ENCODE results near the gene MCF2.

MCF2 gene

GRCh38 chrX:139543920-139544319, 164.0 kb downstream of the MCF2 start:
- no peak for DNase-seq (ENCODE audit: low spot score)
- TF ChIP-seq CTCF (conservative IDR thresholded peaks at IDR 0.05; ENCODE audit: low read depth) = no peak
- ChIA-PET CTCF (no interaction called here), POLR2A (ENCODE audit: low non-redundant PET) (no interaction called here)
- no peak overlapping the region for H3K27ac ChIP-seq

GRCh38 chrX:139542652-139543051, 165.3 kb downstream of the MCF2 start:
- CTCF ChIA-PET = no interaction called here

GRCh38 chrX:139538907-139539790, 168.8 kb downstream of the MCF2 start:
- TF ChIP-seq CTCF (conservative IDR thresholded peaks at IDR 0.05; ENCODE audit: low read depth) = no peak
- POLR2A ChIA-PET (ENCODE audit: low non-redundant PET) = no interaction called here
- CTCF ChIA-PET = no interaction called here
- no peak for DNase-seq (ENCODE audit: low spot score)
- H3K27ac ChIP-seq = no peak overlapping the region

More at GRCh38 chrX:139542652-139543051, 165.3 kb downstream of the MCF2 start:
- no peak overlapping the region for H3K27ac ChIP-seq
- DNase-seq (ENCODE audit: low spot score) = no peak
- no peak for TF ChIP-seq CTCF (conservative IDR thresholded peaks at IDR 0.05; ENCODE audit: low read depth)
- POLR2A ChIA-PET (ENCODE audit: low non-redundant PET) = no interaction called here

GRCh38 chrX:139533444-139533843, 174.5 kb downstream of the MCF2 start:
- ChIA-PET POLR2A (ENCODE audit: low non-redundant PET) (no interaction called here), CTCF (no interaction called here)
- no peak for DNase-seq (ENCODE audit: low spot score)
- no peak overlapping the region for H3K27ac ChIP-seq
- TF ChIP-seq CTCF (conservative IDR thresholded peaks at IDR 0.05; ENCODE audit: low read depth) = no peak

- no peak overlapping the region for H3K27ac ChIP-seq
- POLR2A ChIA-PET (ENCODE audit: low non-redundant PET) = no interaction called here
- CTCF ChIA-PET = no interaction called here
- no peak for TF ChIP-seq CTCF (conservative IDR thresholded peaks at IDR 0.05; ENCODE audit: low read depth)
- DNase-seq (ENCODE audit: low spot score) = no peak
These were observed 175.1 kb downstream of the MCF2 start for GRCh38 chrX:139532834-139533233.

All from RWPE1 (cell line).